Loucy (cell line): ENCODE data around the gene NAV2.

Experiments
- H2AFZ ChIP-seq: fragments of 200-600 bp; sonication (generic); 2 replicates; pipeline ENCODE4 v1.6.0; 2016; ENCODE audit warnings: antibody characterized with exemption, mild to moderate bottlenecking, low read length, moderate library complexity
- H3F3A ChIP-seq: fragments of 200-600 bp; 2 replicates; pipeline ENCODE4 v1.6.0; 2016; ENCODE audit warnings: antibody characterized with exemption, low read depth, mild to moderate bottlenecking
- H3K27me3 ChIP-seq: fragments of 200-600 bp; sonication (generic); 2 replicates; pipeline ENCODE4 v1.6.1; 2014; ENCODE audit warnings: low read length, mild to moderate bottlenecking; ENCODE audit not compliant: insufficient read depth, poor library complexity, severe bottlenecking
- H3K36me3 ChIP-seq: fragments of 200-600 bp; sonication (generic); 2 replicates; pipeline ENCODE4 v1.6.1; 2016; ENCODE audit warnings: low read length; ENCODE audit not compliant: insufficient read depth
- H3K4me1 ChIP-seq: fragments of 200-600 bp; sonication (generic); 2 replicates; pipeline ENCODE4 v1.5.1; 2014; ENCODE audit warnings: low read length, mild to moderate bottlenecking; ENCODE audit not compliant: insufficient read depth, poor library complexity, severe bottlenecking
- H3K4me2 ChIP-seq: fragments of 200-600 bp; sonication (generic); 2 replicates; pipeline ENCODE4 v1.6.0; 2014; ENCODE audit warnings: antibody characterized with exemption, low read length, low read depth, mild to moderate bottlenecking; ENCODE audit not compliant: poor library complexity, severe bottlenecking
- H3K4me3 ChIP-seq: fragments of 200-600 bp; sonication (generic); 2 replicates; pipeline ENCODE4 v1.5.1; 2014; ENCODE audit warnings: low read length, mild to moderate bottlenecking, mixed read lengths; ENCODE audit not compliant: poor library complexity, severe bottlenecking
- H3K79me2 ChIP-seq: fragments of 200-600 bp; sonication (generic); 2 replicates; pipeline ENCODE4 v1.6.1; 2014; ENCODE audit warnings: low read length; ENCODE audit not compliant: insufficient read depth
- H3K9ac ChIP-seq: fragments of 200-600 bp; sonication (generic); 2 replicates; pipeline ENCODE4 v1.6.0; 2014; ENCODE audit warnings: mild to moderate bottlenecking, low read depth, low read length, moderate library complexity; ENCODE audit not compliant: poor library complexity, severe bottlenecking
- H3K9me2 ChIP-seq: fragments of 200-600 bp; sonication (generic); replicated peaks from 2 replicates; pipeline ENCODE4 v1.6.1; 2016; ENCODE audit warnings: low read depth, low read length, mixed read lengths
- H3K9me3 ChIP-seq: fragments of 200-600 bp; sonication (generic); 2 replicates; pipeline ENCODE4 v1.6.1; 2014; ENCODE audit warnings: mild to moderate bottlenecking, antibody characterized with exemption, low read length, low read depth; ENCODE audit not compliant: insufficient read depth
- H4K20me1 ChIP-seq: fragments of 200-600 bp; sonication (generic); 2 replicates; pipeline ENCODE4 v1.6.0; 2014; ENCODE audit warnings: antibody characterized with exemption, low read length, mild to moderate bottlenecking; ENCODE audit not compliant: insufficient read depth, poor library complexity, severe bottlenecking
- CTCF ChIP-seq: fragments of 200-600 bp; sonication (generic); conservative IDR thresholded peaks from 2 replicates; pipeline ENCODE4 v1.5.1; 2014; ENCODE audit warnings: mild to moderate bottlenecking, antibody characterized with exemption, low read length
- EZH2phosphoT487 ChIP-seq: fragments of 200-600 bp; IDR thresholded peaks from 2 replicates; pipeline ENCODE4 v1.6.1; 2018; ENCODE audit warnings: antibody characterized with exemption, mild to moderate bottlenecking, moderate library complexity, borderline replicate concordance

Gene NAV2

DNA sequence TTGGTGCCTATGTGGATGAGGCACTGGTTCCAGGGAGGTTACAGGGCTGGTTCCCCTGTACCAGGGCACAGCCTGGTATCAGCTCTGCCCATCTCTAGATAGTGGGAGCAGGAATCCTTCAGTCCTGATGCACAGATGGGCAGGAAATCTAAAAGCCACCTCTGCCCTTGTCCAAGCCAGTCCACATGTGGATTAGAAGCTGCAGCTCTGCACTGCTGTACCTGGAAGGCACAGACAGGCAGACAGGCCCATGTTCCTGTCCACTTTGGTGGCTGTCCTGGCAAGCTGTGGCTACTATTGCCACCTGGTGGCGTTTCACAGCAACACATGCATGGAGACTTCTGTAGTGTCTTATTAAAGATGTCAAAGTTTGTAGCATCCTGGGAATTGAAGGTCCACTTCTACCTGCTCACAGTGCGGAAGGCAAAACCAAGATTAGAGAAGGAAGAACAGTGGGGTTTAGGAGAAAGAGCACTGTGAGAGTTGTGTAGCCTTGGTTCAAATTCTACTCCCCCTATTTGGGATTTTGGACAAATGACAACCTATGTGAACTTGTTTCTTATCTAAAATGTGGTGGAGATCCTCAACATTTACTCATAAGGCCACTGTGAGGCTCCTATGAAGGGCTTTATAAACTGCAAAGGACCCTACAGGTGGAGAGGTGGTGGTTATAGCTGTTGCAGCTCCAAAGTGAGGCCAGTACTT lies 30.1 kb downstream of the NAV2 start:
- Histone ChIP-seq H3K9ac (no peak overlapping the region), H4K20me1 (no peaks in the 10 kb centered on the region), H3F3A (no peaks in the 10 kb centered on the region), H3K4me2 (no peak overlapping the region), H3K27me3 (no peaks in the 10 kb centered on the region), H3K36me3 (no peaks in the 10 kb centered on the region), H2AFZ (no peak overlapping the region), H3K9me2 (no peaks in the 10 kb centered on the region), H3K9me3 (no peaks in the 10 kb centered on the region), H3K4me1 (peaks cover 8% of the 10 kb centered on the region), H3K79me2 (no peaks in the 10 kb centered on the region), H3K4me3 (no peak overlapping the region)
- TF ChIP-seq CTCF (peak; percentile 94), EZH2phosphoT487 (no peak)

DNA sequence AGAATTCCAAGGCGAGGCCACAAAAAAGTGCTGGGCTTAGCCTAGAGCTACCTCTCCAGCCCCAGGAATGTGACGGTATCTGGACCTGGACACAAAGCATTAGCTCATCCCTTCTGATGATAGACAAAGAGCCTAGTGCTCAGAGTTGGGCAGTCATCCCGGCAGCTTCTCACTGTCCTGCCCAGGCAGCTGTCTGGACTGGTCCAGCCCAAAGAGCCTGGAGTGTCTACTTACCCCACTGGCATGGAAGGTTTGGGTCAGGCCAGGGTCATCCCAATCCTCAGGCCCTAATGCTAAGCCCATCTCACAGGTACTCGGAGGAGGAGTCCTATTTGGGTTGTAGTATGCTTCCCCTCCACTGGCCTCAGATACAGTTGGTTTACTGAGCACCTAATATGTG lies 31.0 kb downstream of the NAV2 start:
- Histone ChIP-seq H2AFZ (no peak overlapping the region), H3K9me3 (no peaks in the 10 kb centered on the region), H3K4me1 (peaks cover 4% of the 10 kb centered on the region), H3K4me2 (no peak overlapping the region), H3F3A (no peaks in the 10 kb centered on the region), H3K79me2 (no peaks in the 10 kb centered on the region), H3K4me3 (no peak overlapping the region), H4K20me1 (no peaks in the 10 kb centered on the region), H3K9ac (no peak overlapping the region), H3K27me3 (no peaks in the 10 kb centered on the region), H3K9me2 (no peaks in the 10 kb centered on the region), H3K36me3 (no peaks in the 10 kb centered on the region)
- TF ChIP-seq EZH2phosphoT487 (no peak), CTCF (no peak)

DNA sequence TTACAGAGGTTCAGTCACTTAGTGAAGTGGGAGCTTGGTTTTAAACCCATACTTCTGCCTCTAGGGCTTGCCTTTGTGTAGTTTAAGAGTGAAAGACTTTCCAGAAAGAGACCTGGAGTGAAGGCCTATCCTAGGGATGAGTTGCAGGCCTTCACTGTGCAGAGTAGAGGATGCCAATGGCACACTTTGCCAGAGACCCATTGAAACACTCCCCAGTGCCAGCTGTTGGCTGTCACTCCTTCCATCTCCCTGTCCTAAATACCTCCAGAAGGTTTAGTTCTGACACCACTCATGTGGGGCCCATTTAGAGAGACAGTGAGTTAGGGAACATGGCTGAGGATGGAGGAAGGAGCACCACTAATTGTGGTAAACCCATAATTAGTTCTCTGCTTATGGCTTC lies 31.5 kb downstream of the NAV2 start:
- Histone ChIP-seq H3F3A (no peaks in the 10 kb centered on the region), H2AFZ (no peak overlapping the region), H3K9me3 (no peaks in the 10 kb centered on the region), H3K9ac (no peak overlapping the region), H3K9me2 (no peaks in the 10 kb centered on the region), H3K27me3 (no peaks in the 10 kb centered on the region), H3K36me3 (no peaks in the 10 kb centered on the region), H3K4me1 (peaks cover 3% of the 10 kb centered on the region), H3K4me2 (no peak overlapping the region), H3K79me2 (no peaks in the 10 kb centered on the region), H3K4me3 (no peak overlapping the region), H4K20me1 (no peaks in the 10 kb centered on the region)
- TF ChIP-seq EZH2phosphoT487 (no peak), CTCF (no peak)
